HG02763 (cell line): ENCODE measurements around the gene BCAS1.
A peak's percentile ranks its signal among the peaks of the same experiment; 100 is the strongest.
"Not testable (repeated sequence)": the region's sequence is repeated elsewhere in the genome, so short reads cannot be mapped to it uniquely, and the experiment has no call there.

Source experiments
- ATAC-seq: cut with Tn5 transposase; IDR thresholded peaks from one replicate; pipeline ENCODE4 v1.9.1; 2021; ENCODE audit warnings: mild to moderate bottlenecking, moderate library complexity; ENCODE audit not compliant: unreplicated experiment

Gene BCAS1

DNA sequence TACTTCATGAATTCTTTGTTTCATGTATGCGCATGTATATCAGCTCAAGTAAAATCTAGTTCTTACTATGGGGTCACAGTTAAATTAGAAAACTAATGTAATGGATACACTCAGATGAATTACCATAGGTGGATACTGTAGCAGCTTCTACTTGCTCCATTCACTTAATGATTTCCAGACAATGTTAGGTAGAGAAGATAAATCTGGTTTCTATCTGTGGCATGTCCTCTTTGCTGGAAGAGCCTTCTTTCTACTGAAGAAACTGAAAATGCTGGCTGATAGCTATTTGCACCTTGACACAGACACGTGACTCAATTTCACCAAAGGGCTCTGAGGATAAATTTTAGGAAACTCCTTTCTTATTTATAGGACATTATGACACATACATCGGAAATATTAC is 49.5 kb downstream of the BCAS1 start:
- no peak for ATAC-seq

GRCh38 chr20:54020348-54020747 is 50.0 kb downstream of the BCAS1 start:
- no peak for ATAC-seq

GRCh38 chr20:54019585-54019984 is 50.8 kb downstream of the BCAS1 start:
- ATAC-seq, result no peak

GRCh38 chr20:54019127-54019526 is 51.3 kb downstream of the BCAS1 start:
- no peak for ATAC-seq

DNA sequence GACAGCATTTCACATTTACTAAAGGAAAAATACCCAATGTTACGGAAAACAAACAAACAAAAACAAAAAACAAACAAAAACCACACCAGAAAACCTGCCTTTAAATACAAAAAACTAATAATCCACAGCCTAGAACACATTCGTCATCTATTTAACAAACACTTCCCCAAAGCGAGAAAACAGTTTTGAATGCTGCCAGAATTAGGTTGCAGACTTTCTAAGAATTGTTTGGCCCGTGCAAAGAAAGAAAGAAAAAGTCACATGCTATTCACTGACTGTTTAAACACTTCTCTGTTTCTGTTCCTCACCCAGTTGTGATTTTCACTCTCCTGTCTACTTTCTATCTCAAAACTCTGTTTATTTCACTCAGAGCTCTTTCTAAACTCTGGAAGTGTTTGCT is 52.5 kb downstream of the BCAS1 start:
- ATAC-seq, result peak; percentile 96

DNA sequence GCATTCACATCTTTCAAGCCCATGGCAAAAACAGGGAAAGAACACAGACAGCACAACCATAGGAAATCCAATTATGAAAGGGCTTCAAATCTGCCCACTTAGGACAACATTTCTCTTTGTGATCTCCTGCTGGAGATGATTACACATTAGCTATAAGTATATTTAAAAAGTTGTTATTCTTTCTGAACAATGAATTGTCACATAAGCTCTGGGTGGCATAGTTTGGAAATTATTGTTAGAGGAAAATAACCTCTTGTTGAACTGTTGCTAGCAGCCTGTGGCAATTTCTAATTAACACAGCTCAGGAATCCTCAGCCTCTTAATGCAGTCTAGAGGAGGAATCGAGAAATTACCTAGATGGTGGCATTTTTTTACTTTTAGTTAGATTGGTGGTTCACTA is 54.9 kb downstream of the BCAS1 start:
- ATAC-seq, result no peak

DNA sequence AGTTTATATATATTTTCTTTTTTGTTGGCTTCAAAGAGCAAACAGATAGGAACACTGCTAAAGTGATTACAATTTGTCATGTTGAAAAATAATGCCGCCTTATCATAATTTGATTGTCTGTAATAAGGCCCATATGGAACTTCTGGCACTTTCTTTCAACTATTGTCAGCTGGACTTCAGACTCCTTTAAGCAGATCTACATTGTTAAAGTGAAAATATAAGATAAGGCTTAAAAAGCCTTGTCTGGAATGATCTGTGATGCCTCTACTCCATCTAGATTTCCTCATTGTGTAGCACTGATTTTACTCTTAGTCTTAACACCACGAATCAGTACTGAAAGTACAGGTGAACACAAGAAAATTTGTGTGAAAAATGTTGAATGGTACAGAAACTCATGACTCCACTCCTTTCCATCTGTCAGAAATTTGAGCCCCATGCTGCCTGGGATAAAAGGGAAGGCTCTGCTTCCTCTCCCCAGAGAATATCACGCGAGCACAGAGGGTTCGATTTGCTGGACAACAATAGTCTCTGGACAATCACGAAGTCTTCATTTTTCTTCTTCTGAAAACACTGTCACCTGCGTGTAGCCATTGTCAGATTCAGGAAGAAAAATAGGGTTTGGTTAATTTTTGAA is 56.0 kb downstream of the BCAS1 start:
- no peak for ATAC-seq

- no peak for ATAC-seq
These were observed 56.9 kb downstream of the BCAS1 start for GRCh38 chr20:54013471-54013870.

DNA sequence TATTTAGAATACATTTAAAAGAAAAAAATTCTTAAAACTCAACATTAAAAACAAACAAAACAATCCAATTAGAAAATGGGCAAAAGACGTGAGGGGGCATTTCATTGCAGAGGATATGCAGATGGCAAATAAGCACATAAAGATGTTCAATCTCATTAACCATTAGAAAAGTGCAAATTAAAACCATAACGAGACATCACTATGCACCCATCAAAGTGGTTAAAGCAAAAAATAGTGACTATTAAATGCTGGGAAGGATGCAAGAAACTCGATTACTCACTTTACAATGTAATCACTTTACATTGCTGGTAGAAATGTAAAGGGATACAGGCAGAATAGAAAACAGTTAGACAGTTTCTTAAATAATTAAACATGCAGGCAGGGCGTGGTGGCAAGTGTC is 59.0 kb downstream of the BCAS1 start:
- ATAC-seq, result no peak

DNA sequence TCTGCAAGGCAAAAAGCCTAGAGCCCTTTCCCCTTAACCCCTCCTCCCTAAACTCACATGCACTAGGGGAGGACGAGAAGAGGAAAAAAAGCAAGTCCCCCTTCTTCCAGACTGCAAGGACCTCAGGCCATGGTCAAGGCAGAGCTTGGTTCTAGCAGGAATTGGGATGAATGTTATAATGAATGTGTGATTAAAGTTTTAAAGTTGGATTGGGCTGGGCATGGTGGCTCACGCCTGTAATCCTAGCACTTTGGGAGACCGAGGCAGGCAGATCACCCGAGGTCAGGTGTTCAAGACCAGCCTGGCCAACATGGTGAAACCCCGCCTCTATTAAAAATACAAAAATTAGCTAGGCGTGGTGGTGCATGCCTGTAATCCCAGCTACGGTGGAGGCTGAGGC is 64.2 kb downstream of the BCAS1 start:
- ATAC-seq, result not testable (repeated sequence)

- ATAC-seq, result no peak
These were observed 64.9 kb downstream of the BCAS1 start for GRCh38 chr20:54005524-54005923.

- ATAC-seq, result peak; percentile 97
These were observed 65.9 kb downstream of the BCAS1 start for GRCh38 chr20:54004445-54004844.

DNA sequence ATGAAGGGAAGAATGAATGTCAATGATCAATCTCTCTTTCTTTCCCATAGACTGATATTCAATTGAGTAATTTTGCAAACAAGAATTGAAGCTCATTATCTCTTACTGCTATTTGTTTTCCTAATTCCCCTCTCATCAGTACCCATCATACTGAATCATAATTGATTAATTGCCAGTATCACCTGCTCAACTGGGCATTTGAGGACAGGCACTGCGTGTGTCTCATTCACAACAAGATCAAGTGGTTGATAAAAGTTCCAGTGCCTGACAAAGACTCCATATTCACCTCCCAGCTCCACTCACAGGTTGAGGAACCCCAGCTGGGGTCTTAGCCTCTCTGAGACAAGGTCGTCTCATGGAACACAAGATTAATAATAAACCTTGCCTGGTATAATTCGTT is 67.7 kb downstream of the BCAS1 start:
- ATAC-seq, result no peak

DNA sequence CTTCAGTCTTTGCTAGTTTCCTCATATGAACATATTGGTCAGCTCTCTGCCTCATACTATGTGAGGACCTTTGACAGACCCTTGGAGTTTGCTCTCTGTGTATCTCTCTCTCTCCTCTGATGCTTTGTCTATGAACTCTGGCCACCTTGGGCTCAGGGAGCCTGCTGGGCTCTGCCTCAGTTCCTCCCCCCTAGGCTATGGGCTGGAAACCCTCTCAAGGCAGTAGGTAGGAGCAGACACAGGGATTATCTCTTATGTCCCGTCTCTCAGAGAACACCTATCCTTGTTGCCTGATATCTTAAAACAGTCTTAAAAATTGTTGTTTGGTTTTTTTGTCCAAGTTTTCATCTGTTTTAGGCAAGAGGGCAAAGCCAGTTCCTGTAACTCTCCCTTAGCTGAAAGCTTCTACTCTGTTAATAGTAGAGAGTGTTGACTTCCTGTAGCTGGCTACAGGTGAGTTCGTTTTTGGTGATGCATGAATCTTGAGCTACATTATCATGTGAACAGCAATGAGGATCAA is 68.3 kb downstream of the BCAS1 start:
- ATAC-seq, result no peak

- ATAC-seq, result no peak
These were observed 69.5 kb downstream of the BCAS1 start for GRCh38 chr20:54000914-54001313.

GRCh38 chr20:54000262-54000661 is 70.1 kb downstream of the BCAS1 start:
- no peak for ATAC-seq

DNA sequence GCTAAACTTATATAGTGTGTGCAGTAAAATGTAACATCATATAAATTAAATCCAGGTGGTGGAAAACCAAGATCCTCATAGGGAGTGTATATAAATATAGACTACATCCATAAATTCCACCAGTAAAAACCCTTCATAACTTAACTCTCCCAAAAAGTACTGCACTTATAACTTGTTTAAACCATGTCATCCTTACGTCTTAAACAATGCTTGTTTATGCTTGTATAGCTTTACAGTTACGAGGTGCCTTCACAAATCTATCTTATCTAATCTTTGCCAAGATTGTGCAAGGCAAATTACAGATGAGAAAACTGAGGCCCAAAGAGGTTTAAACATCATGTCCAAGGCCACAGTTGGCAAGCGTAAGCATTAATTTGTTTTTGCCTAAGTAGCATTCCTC is 71.3 kb downstream of the BCAS1 start:
- no peak for ATAC-seq

DNA sequence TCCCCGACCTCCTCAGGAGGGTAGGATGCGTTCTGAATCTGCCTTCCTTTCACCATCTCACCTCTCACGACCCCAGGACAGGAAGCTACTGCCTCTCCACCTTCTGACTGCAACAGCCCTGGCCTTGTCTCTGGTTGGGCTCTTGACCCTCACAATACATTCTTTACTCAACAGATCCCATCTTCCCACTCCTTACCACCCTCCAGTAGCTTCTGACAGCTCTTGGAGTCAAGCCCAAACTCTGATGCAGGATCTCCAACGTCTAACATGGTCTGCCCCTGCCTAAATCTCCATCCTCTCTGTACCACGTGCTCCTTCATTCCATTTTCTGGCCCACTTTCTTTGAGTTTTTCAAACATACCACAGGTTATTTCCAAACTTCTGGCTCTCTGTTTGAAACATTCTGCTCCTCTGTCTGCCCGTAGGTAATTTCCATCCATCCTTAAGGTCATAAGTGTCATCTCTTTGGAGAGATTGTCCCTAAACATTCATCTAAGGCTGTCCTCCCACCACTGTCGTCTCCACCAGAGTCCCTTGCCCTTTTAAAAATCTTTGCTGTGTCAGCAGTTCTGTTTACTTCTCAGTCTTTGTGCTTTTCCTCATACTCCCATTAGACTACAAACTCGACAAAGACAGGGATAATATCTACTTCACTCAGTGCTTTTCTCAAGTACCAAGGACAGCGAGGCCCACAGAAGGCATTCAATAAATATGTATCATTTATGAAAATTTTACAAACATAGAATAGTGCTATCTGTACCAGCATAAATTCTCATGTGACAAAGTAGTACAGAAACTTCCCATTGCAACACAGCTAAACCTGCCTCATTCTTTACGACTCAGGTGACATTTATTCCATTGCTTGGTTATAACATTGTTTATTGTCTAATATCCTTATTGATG is 73.6 kb downstream of the BCAS1 start:
- no peak for ATAC-seq

DNA sequence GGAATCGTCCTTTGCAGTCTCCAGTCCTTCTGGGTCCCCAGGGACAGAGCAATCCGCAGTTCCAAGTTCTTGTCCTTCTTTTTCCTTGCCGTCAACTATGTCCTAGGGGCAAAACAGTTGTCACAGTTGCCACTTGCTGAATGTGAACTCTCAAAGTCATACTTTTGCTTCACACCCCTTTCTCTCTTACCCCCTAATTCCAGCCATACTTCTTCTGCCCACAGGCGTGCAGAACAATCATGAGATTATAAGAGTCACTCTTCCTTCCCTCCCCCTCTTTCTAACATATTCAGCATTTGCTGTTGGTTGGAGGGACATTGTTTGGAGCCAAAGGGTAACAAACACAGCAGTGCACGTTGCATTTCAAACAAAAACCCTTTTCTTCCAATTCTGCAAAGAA is 74.4 kb downstream of the BCAS1 start:
- no peak for ATAC-seq

GRCh38 chr20:53994088-53994487 is 76.3 kb downstream of the BCAS1 start:
- ATAC-seq, result no peak

GRCh38 chr20:53993310-53993709 is 77.1 kb downstream of the BCAS1 start:
- ATAC-seq, result no peak

- no peak for ATAC-seq
These were observed 79.5 kb downstream of the BCAS1 start for GRCh38 chr20:53990768-53991450.
